ENCODE data around the gene ZBTB37.

ZBTB37 gene

DNA sequence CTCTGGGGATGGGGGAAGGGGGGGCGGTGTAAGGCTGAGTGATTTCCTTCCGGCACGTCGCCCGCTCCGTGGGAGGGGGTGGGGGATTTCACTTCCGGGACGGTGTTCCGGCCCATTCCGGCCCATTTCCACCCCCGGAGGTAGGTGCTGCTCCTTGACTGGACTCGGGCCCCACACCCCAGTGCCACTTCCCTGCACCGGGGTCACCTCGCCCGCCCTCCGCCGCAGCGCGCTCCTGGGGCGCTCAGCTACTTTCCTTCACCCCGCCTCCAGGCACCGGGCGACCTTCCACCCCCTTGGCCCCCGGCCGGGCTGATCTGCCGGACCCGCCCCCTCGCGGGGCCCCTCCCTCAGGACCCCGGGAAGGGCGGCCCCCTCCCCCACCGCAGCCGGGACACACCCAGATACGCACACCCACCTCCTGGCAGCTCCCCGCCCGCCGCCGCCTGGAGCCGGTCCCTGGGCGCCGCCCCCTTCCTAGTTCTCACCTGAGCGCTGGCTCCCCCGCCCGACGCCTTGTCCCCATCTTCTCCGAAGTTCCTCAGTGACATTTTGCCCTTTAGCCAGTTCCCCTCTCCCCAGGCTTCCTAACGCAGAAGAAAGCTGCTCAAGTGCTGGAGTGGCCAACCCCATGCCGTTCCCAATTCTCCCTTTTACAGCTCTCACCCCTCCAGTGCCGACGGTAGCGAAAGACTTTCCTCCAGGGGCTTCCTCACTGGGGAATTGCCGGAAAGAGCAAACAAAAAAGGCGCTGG is at the start of gene ZBTB37:
Gene ZBTB37 (plus strand): TSS at position 115 of the 755 bp plus-strand sequence. CDS start 1,846 bp downstream, outside the sequence.
- Histone ChIP-seq H3K9me3 (ENCODE audit: low read depth, low read length) (no peaks in the 10 kb centered on the region), H3K36me3 (ENCODE audit: insufficient read depth, low read length) (peaks cover 58% of the 10 kb centered on the region), H3K27ac (peak within 1 kb of the TSS; percentile 96), H3K9ac (ENCODE audit: insufficient read length) (peak within 1 kb of the TSS; percentile 99), H3K4me3 (peak within 1 kb of the TSS; percentile 99)
- no peak for TF ChIP-seq EZH2 (IDR thresholded peaks at IDR 0.05)
- TF ChIP-seq POLR2AphosphoS5 (IDR thresholded peaks at IDR 0.05; ENCODE audit: borderline replicate concordance, low read depth, low read length): no peak
- peak; percentile 14 for TF ChIP-seq FOXP2 (optimal IDR thresholded peaks at IDR 0.05; ENCODE audit: control extremely low read depth, extremely low read length, insufficient read depth)
- DNase-seq (ENCODE audit: low read depth, low spot score): no peak

- H3K27ac ChIP-seq: no peak overlapping the region
- H3K9ac ChIP-seq (ENCODE audit: insufficient read length): no peak overlapping the region
- no peak for TF ChIP-seq POLR2AphosphoS5 (IDR thresholded peaks at IDR 0.05; ENCODE audit: borderline replicate concordance, low read depth, low read length)
- no peak for TF ChIP-seq FOXP2 (optimal IDR thresholded peaks at IDR 0.05; ENCODE audit: control extremely low read depth, extremely low read length, insufficient read depth)
- no peak for TF ChIP-seq EZH2 (IDR thresholded peaks at IDR 0.05)
- DNase-seq (ENCODE audit: low read depth, low spot score): no peak
- no peaks in the 10 kb centered on the region for H3K9me3 ChIP-seq (ENCODE audit: low read depth, low read length)
- H3K4me3 ChIP-seq: no peak overlapping the region
- H3K36me3 ChIP-seq (ENCODE audit: insufficient read depth, low read length): peaks cover 39% of the 10 kb centered on the region
Measured at GRCh38 chr1:173818459-173818858, 49.7 kb upstream of the ZBTB37 start.

DNA sequence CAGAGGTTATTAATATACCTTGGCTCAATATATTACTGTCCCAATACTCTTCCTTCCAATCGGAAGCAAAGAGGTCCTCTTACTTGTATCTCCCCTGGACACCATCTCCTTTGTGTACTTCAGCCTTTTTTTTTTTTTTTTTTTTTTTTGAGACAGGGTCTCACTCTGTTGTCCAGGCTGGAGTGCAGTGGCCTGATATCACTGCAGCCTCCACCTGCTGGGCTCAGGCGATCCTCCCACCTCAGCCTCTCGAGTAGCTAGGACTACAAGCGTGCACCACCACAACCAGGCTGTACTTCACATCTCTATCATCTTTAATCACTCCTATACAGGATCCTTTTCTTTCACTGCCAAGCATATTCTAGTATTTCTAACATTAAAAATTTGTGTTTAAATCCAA is 46.5 kb upstream of the ZBTB37 start:
- TF ChIP-seq POLR2AphosphoS5 (IDR thresholded peaks at IDR 0.05; ENCODE audit: borderline replicate concordance, low read depth, low read length): no peak
- no peak for TF ChIP-seq FOXP2 (optimal IDR thresholded peaks at IDR 0.05; ENCODE audit: control extremely low read depth, extremely low read length, insufficient read depth)
- TF ChIP-seq EZH2 (IDR thresholded peaks at IDR 0.05): no peak
- H3K4me3 ChIP-seq: no peak overlapping the region
- H3K36me3 ChIP-seq (ENCODE audit: insufficient read depth, low read length): peaks cover 39% of the 10 kb centered on the region
- DNase-seq (ENCODE audit: low read depth, low spot score): no peak
- H3K27ac ChIP-seq: no peak overlapping the region
- no peaks in the 10 kb centered on the region for H3K9me3 ChIP-seq (ENCODE audit: low read depth, low read length)
- H3K9ac ChIP-seq (ENCODE audit: insufficient read length): no peak overlapping the region

- Histone ChIP-seq H3K36me3 (ENCODE audit: insufficient read depth, low read length) (peaks cover 31% of the 10 kb centered on the region), H3K9me3 (ENCODE audit: low read depth, low read length) (no peaks in the 10 kb centered on the region), H3K9ac (ENCODE audit: insufficient read length) (peak overlapping the region; percentile 97), H3K4me3 (peak overlapping the region; percentile 94), H3K27ac (peak overlapping the region; percentile 99)
- TF ChIP-seq EZH2 (IDR thresholded peaks at IDR 0.05): no peak
- TF ChIP-seq POLR2AphosphoS5 (IDR thresholded peaks at IDR 0.05; ENCODE audit: borderline replicate concordance, low read depth, low read length): no peak
- no peak for TF ChIP-seq FOXP2 (optimal IDR thresholded peaks at IDR 0.05; ENCODE audit: control extremely low read depth, extremely low read length, insufficient read depth)
- DNase-seq (ENCODE audit: low read depth, low spot score): no peak
Measured at GRCh38 chr1:173823781-173824314, 44.3 kb upstream of the ZBTB37 start.

DNA sequence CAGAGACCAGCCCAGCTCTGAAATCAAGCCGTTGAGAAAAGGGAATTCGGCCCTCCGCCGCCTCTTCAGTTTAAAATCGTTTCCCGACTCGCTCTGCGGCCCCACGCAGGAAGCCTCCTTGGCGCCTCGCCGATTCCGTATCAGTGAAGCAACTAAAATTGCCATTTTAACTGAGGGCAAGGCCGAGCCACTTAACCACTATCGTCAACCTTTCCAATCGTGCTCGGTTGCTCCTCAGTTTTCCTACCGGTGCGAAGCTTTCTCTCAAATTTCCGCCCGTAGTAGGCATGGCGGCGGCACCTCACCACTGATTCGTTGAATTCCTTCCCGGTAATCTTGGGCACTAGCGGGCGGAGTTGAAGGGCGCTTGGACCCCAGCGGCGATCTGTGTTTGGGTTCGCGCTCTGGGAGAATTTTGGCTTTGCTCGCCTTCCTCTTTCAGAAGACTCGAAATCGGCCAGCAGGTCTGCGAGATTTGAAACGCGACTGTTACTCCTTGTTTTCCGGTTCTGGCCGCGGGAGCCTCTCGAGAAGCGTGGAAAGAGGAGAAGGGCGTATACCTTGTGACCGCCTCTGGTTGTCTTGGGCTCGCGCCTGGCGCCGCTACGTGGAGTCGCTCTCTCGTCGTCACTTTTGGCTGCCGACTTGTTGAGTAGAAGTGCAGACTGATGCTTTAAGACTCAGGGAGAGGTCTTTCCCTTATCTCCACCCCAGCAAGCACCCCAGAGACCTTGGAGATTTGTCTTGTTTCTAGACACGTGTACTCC is 43.7 kb upstream of the ZBTB37 start, which contains the start of the genes CENPL and DARS2:
Gene CENPL (minus strand): TSS at position 569 of the 767 bp plus-strand sequence. CDS start 13,584 bp downstream, outside the sequence.
Gene DARS2 (plus strand): TSS at position 359 of the 767 bp plus-strand sequence. CDS start 557 bp downstream, outside the sequence.
- DNase-seq (ENCODE audit: low read depth, low spot score): peak; percentile 94
- Histone ChIP-seq H3K27ac (peak within 1 kb of the TSS; percentile 99), H3K4me3 (peak within 1 kb of the TSS; percentile 94), H3K9me3 (ENCODE audit: low read depth, low read length) (no peaks in the 10 kb centered on the region), H3K9ac (ENCODE audit: insufficient read length) (peak within 1 kb of the TSS; percentile 97), H3K36me3 (ENCODE audit: insufficient read depth, low read length) (peaks cover 26% of the 10 kb centered on the region)
- TF ChIP-seq POLR2AphosphoS5 (IDR thresholded peaks at IDR 0.05; ENCODE audit: borderline replicate concordance, low read depth, low read length) (peak; percentile 73), FOXP2 (optimal IDR thresholded peaks at IDR 0.05; ENCODE audit: control extremely low read depth, extremely low read length, insufficient read depth) (no peak), EZH2 (IDR thresholded peaks at IDR 0.05) (no peak)

- no peak overlapping the region for H3K4me3 ChIP-seq
- TF ChIP-seq FOXP2 (optimal IDR thresholded peaks at IDR 0.05; ENCODE audit: control extremely low read depth, extremely low read length, insufficient read depth) (no peak), POLR2AphosphoS5 (IDR thresholded peaks at IDR 0.05; ENCODE audit: borderline replicate concordance, low read depth, low read length) (no peak), EZH2 (IDR thresholded peaks at IDR 0.05) (no peak)
- H3K9ac ChIP-seq (ENCODE audit: insufficient read length): no peak overlapping the region
- H3K9me3 ChIP-seq (ENCODE audit: low read depth, low read length): no peaks in the 10 kb centered on the region
- DNase-seq (ENCODE audit: low read depth, low spot score): no peak
- H3K27ac ChIP-seq: no peak overlapping the region
- peaks cover 14% of the 10 kb centered on the region for H3K36me3 ChIP-seq (ENCODE audit: insufficient read depth, low read length)
Measured at GRCh38 chr1:173827611-173828010, 40.6 kb upstream of the ZBTB37 start.

DNA sequence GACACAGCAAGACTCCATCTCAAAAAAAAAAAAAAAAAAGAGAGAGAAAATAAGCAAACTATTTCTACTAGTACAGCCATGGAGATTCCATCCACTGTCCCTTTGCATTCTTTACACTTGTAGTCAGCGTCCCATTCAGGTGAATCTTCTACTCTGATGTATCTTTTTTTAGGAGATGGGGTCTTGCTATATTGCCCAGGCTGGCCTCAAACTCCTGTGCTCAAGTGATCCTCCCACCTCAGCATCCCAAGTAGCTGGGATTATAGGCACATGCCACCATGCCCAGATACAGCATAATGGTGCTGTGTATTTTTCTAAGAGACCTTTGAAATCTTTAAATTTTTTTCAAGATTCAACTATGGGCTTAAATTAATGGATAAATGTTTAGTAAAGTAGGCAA is 35.4 kb upstream of the ZBTB37 start:
- Histone ChIP-seq H3K4me3 (no peak overlapping the region), H3K9me3 (ENCODE audit: low read depth, low read length) (no peaks in the 10 kb centered on the region), H3K9ac (ENCODE audit: insufficient read length) (no peak overlapping the region), H3K36me3 (ENCODE audit: insufficient read depth, low read length) (peaks cover 54% of the 10 kb centered on the region), H3K27ac (no peak overlapping the region)
- no peak for TF ChIP-seq POLR2AphosphoS5 (IDR thresholded peaks at IDR 0.05; ENCODE audit: borderline replicate concordance, low read depth, low read length)
- no peak for TF ChIP-seq FOXP2 (optimal IDR thresholded peaks at IDR 0.05; ENCODE audit: control extremely low read depth, extremely low read length, insufficient read depth)
- TF ChIP-seq EZH2 (IDR thresholded peaks at IDR 0.05): no peak
- no peak for DNase-seq (ENCODE audit: low read depth, low spot score)

DNA sequence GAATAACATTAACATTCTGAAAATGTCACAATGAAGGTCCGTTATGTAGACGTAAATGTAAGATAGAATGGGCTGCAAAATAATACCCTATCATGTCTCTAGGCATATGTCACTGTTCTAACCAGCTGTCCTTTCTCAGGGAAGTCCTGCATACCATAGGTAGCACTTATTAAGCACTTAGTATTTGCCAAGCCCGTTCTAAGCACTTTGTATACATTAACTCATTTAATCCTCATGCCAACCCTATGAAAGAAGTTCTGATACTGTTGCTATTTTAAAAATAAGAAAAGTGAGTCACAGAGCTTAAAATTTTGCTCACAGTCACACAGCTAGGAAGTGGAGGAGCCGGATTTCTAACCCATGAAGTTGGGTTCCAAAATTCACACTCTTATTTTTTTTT is 16.1 kb upstream of the ZBTB37 start:
- H3K36me3 ChIP-seq (ENCODE audit: insufficient read depth, low read length): peaks cover 42% of the 10 kb centered on the region
- H3K27ac ChIP-seq: no peak overlapping the region
- DNase-seq (ENCODE audit: low read depth, low spot score): no peak
- no peak for TF ChIP-seq EZH2 (IDR thresholded peaks at IDR 0.05)
- no peak for TF ChIP-seq FOXP2 (optimal IDR thresholded peaks at IDR 0.05; ENCODE audit: control extremely low read depth, extremely low read length, insufficient read depth)
- TF ChIP-seq POLR2AphosphoS5 (IDR thresholded peaks at IDR 0.05; ENCODE audit: borderline replicate concordance, low read depth, low read length): no peak
- no peak overlapping the region for H3K9ac ChIP-seq (ENCODE audit: insufficient read length)
- no peak overlapping the region for H3K4me3 ChIP-seq
- H3K9me3 ChIP-seq (ENCODE audit: low read depth, low read length): no peaks in the 10 kb centered on the region

All from SK-N-MC (cell line).